T47D (cell line): ENCODE data around the gene HERC4.
A peak's percentile ranks its signal among the peaks of the same experiment; 100 is the strongest.
"Not testable (repeated sequence)": the region's sequence is repeated elsewhere in the genome, so short reads cannot be mapped to it uniquely, and the experiment has no call there.

Experiments used
- DNase-seq, 2 experiments: peaks; one replicate each; pipeline versions ENCODE4 v3.0.0 to v3.0.0-alpha.2; 2011 to 2012; ENCODE audit warnings: low read depth in 1 of 2, low spot score in 1 of 2
- JUND ChIP-seq: IDR thresholded peaks from 2 replicates; pipeline ENCODE4 v1.6.1; 2012; ENCODE audit warnings: low read depth
- in situ Hi-C: cut with HindIII; loops from 2 replicates; pipeline ENCODE4 v1.10.0; 2016; ENCODE audit warnings: low sequenced_read_pairs, low pct_unique_long_range_greater_than_20kb

The HERC4 gene

GRCh38 chr10:68084469-68084868 lies 9.4 kb upstream of the HERC4 start:
- TF ChIP-seq JUND = no peak
- in situ Hi-C loops = no loop called here
- no peak for DNase-seq

GRCh38 chr10:68083953-68084352 lies 8.9 kb upstream of the HERC4 start:
- TF ChIP-seq JUND = no peak

GRCh38 chr10:68082872-68083271 lies 7.8 kb upstream of the HERC4 start:
- TF ChIP-seq JUND = no peak
- in situ Hi-C loops = no loop called here
- peak in 1 of 2 experiments; percentile 27 for DNase-seq

More at GRCh38 chr10:68083953-68084352, 8.9 kb upstream of the HERC4 start:
- in situ Hi-C loops = no loop called here
- no peak for DNase-seq

- DNase-seq = no peak
- in situ Hi-C loops = no loop called here
- no peak for TF ChIP-seq JUND
Measured at GRCh38 chr10:68081916-68082315, 6.8 kb upstream of the HERC4 start.

- TF ChIP-seq JUND = no peak
- DNase-seq = no peak
- in situ Hi-C loops = no loop called here
Measured at GRCh38 chr10:68080853-68081431, 5.9 kb upstream of the HERC4 start.

GRCh38 chr10:68079434-68079833 lies 4.4 kb upstream of the HERC4 start:
- DNase-seq = no peak
- in situ Hi-C loops = no loop called here
- no peak for TF ChIP-seq JUND

- in situ Hi-C loops = no loop called here
- no peak for TF ChIP-seq JUND
Measured at GRCh38 chr10:68077026-68077425, 1.9 kb upstream of the HERC4 start.

GRCh38 chr10:68076081-68076480 lies 998 bp upstream of the HERC4 start:
- in situ Hi-C loops, DNase-seq: not testable (repeated sequence)

More at GRCh38 chr10:68077026-68077425, 1.9 kb upstream of the HERC4 start:
- no peak for DNase-seq

- no peak for TF ChIP-seq JUND
- DNase-seq = no peak
- in situ Hi-C loops = no loop called here
Measured at GRCh38 chr10:68075550-68076004, 494 bp upstream of the HERC4 start.

- in situ Hi-C loops = no loop called here
- peak in 1 of 2 experiments; percentile 30 for DNase-seq
Measured at GRCh38 chr10:68074031-68074774, 880 bp downstream of the HERC4 start.

GRCh38 chr10:68073631-68074030 lies 1.5 kb downstream of the HERC4 start:
- in situ Hi-C loops = no loop called here
- DNase-seq = no peak
- TF ChIP-seq JUND = no peak

More at GRCh38 chr10:68074031-68074774, 880 bp downstream of the HERC4 start:
- no peak for TF ChIP-seq JUND

- TF ChIP-seq JUND = no peak
- in situ Hi-C loops = no loop called here
- DNase-seq = no peak
Measured at GRCh38 chr10:68067508-68067907, 7.6 kb downstream of the HERC4 start.

GRCh38 chr10:68067029-68067428 lies 8.1 kb downstream of the HERC4 start:
- DNase-seq = no peak
- TF ChIP-seq JUND = no peak
- in situ Hi-C loops = no loop called here
